Testis (tissue), 2 donors: ENCODE results near the gene CCDC178.

Experiments
- POLR2A ChIP-seq: fragments of 450-650 bp; IDR thresholded peaks from one replicate; pipeline ENCODE4 v1.6.1; 2017; ENCODE audit warnings: antibody characterized with exemption, mild to moderate bottlenecking, moderate library complexity
- TF ChIP-seq, protein P1 (sequence below), 3 experiments: fragments of 450-650 bp in 2 of 3; fragments of 200-600 bp in 1 of 3; sonication (generic) in 1 of 3; IDR thresholded peaks; one replicate each; pipeline ENCODE4 v1.5.1; 2016 to 2019; ENCODE audit warnings: antibody characterized with exemption in 3 of 3, mild to moderate bottlenecking in 2 of 3, moderate library complexity in 1 of 3

GRCh38 chr18:33270297-33270696 is 170.2 kb downstream of the CCDC178 start:
- TF ChIP-seq, protein P1, sequence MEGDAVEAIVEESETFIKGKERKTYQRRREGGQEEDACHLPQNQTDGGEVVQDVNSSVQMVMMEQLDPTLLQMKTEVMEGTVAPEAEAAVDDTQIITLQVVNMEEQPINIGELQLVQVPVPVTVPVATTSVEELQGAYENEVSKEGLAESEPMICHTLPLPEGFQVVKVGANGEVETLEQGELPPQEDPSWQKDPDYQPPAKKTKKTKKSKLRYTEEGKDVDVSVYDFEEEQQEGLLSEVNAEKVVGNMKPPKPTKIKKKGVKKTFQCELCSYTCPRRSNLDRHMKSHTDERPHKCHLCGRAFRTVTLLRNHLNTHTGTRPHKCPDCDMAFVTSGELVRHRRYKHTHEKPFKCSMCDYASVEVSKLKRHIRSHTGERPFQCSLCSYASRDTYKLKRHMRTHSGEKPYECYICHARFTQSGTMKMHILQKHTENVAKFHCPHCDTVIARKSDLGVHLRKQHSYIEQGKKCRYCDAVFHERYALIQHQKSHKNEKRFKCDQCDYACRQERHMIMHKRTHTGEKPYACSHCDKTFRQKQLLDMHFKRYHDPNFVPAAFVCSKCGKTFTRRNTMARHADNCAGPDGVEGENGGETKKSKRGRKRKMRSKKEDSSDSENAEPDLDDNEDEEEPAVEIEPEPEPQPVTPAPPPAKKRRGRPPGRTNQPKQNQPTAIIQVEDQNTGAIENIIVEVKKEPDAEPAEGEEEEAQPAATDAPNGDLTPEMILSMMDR (IDR thresholded peaks at IDR 0.05): no peak
- TF ChIP-seq POLR2A: no peak
